ENCODE results near the gene OR6X1.

DNA sequence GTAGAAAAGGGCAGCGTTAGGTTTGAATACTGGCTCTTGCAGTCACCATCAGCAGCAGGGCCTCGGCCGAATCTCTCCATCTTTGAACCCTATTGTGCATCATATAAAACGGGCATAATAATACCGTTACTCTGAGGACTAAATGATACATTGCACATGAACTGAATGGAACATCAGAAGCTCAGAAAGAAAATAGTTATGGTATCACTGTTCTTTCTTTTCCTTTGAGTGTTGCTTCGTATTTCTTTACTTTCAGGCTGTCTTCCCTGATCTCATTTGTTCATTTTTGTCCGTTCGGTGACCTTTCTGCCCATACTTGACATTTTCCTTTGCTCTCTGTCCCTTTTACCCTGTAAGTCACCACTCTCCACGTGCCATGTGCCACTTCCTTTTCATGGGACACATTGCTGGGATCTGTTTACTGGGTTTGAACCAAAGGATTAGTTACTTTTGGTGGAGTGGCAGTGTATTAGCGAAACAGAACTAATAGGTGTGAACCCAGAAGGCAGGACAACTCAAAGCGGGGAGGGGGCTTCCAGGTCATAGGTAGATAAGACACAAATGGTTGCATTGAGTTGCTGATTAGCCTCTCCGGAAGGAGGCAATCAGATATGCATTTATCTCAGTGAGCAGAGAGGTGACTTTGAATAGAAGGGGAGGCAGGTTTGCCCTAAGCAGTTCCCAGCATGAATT is 12.1 kb downstream of the OR6X1 start:
- TF ChIP-seq POLR2A (IDR thresholded peaks at IDR 0.05) (no peak), CTCF (IDR thresholded peaks at IDR 0.05) (no peak)

Measured in right lobe of liver (tissue), 4 donors.